HG03025 (cell line): ENCODE measurements around the gene CD81.

Experiments
- ATAC-seq: cut with Tn5 transposase; IDR thresholded peaks from one replicate; pipeline ENCODE4 v1.9.1; 2021; ENCODE audit warnings: mild to moderate bottlenecking, moderate library complexity; ENCODE audit not compliant: unreplicated experiment, low FRiP score

The CD81 gene

GRCh38 chr11:2432628-2433071 is 55.5 kb downstream of the CD81 start:
- no peak for ATAC-seq

GRCh38 chr11:2433106-2433925 is 56.2 kb downstream of the CD81 start:
- ATAC-seq, result no peak

DNA sequence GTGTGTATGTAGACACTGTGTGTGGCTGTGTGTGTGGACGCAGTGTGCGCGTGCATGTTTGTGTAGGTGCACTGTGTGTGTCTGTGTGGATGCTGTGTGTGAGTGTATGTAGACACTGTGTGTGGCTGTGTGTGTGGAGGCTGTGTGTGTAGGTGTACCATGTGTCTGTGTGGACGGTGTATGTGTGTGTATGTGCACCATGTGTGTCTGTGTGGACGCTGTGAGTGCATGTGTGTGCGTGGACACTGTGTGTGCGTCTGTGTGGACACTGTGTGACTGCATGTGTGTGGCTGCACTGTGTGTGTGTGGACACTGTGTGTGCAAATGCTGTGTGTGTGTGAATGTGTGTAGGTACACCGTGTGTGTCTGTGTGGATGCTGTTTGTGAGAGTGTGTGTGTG is 56.9 kb downstream of the CD81 start:
- ATAC-seq, result no peak

DNA sequence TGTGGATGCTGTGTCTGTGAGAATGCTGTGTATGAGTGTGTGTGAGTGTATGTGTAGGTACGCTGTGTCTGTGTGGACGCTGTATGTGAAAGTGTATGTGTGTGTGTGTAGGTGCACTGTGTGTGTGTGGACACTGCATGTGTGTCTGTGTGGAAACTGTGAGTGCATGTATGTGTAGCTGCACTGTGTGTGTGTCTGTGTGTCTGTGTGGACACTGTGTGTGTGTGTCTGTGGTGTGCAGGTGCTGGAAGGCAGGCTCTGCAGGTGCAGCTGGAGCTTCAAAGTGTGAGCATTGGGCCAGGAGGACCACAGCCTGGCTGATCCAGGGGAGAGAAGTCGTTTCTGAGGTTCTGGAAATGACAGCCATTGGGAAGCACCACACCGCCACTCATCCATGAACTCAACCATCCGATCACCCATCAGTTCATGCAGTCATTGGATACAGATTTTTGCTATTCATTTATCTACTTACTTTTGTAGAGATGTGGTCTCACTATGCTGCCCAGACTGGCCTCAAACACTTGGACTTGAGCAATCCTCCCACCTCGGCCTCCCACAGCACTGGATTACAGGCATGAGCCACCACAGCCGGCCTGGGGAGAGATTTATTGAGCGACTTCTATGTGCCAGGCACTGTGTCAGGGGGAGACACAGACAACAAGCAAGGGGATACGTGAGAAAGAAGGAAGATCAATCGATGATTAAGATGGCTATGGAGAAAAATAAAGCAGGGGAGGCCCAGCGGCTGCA is 57.6 kb downstream of the CD81 start:
- no peak for ATAC-seq

DNA sequence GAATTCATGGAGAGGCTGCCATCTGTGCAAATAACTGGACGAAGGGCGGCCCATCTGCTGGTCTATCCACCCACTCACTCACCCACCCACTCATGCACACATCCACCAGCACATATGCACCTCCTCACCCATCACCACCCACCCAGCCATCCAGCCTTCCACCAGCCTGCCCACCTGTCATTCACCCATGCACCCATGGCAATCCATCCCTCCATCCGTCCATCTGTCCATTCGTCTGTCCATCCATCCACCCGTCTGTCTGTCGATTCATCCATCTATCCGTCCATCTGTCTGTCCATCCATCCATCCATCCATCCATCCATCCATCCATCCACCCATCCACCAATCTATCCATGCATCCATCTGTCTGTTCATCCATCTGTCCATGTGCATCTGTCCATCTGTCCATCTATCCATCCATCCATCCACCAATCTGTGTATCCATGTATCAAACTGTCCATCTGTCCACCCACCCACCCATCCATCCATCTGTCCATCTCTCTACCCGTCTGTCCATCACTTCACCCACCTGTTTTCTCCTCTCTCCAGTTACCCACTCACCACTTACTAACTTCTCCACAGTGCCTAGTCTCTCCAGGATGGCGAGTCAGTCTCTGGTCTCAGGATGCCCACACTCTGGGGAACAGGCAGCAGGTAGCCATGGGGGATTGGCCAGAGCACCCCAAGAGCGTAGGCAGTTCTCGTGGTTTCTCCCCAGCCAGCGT is 58.3 kb downstream of the CD81 start:
- no peak for ATAC-seq

GRCh38 chr11:2436013-2436520 is 59.0 kb downstream of the CD81 start:
- no peak for ATAC-seq

- ATAC-seq, result no peak
Measured at GRCh38 chr11:2436521-2437031, 59.5 kb downstream of the CD81 start.

GRCh38 chr11:2437516-2437915 is 60.4 kb downstream of the CD81 start:
- ATAC-seq, result no peak

DNA sequence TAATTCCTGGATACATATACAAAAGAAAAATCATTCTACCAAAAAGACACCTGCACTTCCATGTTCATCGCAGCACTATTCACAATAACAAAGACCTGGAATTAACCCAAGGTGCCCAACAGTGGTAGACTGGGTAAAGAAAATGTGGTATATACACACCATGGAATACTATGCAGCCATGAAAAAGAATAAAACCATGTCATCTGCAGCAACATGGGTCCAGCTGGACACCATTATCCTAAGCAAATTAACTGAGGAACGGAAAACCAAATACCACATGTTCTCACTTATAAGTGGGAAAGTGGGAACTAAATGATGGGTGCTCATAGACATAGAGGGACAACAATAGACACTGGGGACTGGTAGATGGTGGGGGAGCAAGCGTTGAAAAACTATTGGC is 62.7 kb downstream of the CD81 start:
- no peak for ATAC-seq

GRCh38 chr11:2440646-2441045 is 63.5 kb downstream of the CD81 start:
- ATAC-seq, result no peak

GRCh38 chr11:2441171-2441570 is 64.1 kb downstream of the CD81 start:
- ATAC-seq, result no peak

- ATAC-seq, result no peak
Measured at GRCh38 chr11:2442589-2442988, 65.5 kb downstream of the CD81 start.

DNA sequence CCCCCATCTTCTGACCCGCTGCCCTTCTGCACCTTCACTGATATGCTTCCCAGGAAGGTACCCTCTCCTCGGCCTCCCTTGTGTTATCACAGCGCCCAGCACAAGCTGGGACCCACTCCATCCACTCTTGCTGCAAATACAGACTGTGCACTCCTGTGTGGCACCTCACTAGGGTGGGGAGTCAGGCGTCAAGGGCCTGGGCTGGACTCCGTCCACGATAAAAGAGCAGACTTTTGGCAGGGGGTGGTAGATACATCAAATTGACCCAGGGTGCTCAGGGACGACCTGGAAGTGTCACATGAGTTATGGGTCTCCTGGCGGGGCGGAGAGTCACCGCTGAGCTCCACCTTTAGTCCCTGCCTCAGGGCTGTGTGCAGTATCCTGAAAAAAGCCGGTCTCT is 66.3 kb downstream of the CD81 start:
- no peak for ATAC-seq

DNA sequence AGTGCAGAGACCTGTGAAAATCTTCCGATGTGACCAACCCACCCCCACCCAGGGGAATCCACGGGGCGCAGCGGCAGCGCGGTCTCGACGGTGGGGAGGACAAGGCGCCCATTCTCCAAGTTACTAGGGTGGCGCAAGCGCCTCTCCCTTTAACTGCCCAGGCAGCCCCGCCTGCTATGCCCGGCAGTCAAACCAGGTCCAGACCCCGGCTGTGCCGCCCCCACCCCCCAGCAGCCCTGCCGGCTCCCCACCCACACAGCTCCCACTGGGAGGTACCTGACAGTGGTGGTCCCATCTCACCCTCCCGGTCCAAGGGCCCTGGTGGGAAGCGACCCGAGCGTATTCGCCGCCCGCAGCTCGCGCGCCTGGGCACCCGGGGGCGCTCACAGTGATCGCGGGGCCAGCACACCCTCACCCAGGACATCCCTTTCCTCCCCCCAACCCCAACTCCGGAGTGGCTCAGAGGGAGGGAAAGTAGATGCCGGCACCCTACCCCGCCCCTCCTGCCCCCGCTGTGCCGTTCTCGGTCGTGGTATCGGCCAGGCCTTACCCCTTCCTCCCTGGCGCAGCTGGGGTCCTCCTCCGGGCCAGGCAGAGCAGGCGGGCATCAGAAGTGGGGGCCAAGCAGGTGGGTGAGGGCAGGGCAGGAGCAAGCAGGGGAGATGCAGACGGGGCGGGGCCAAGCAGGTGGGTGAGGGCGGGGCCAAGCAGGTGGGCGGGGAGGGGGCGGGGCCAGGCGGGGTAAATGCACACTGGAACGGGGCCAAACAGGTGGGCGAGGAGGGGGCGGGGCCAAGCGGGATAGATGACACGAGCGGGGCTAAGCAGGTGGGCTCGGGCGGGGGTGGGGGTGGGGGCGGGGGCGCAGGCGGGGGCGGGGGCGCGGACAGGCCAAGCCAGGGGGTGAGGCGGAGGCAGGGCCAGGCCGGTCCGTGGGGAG is 67.0 kb downstream of the CD81 start, which contains the start of gene TRPM5:
TRPM5 (minus strand) TSS at position 634 of the 940 bp plus-strand sequence. CDS start 21,478 bp downstream, outside the sequence.
- ATAC-seq, result no peak

DNA sequence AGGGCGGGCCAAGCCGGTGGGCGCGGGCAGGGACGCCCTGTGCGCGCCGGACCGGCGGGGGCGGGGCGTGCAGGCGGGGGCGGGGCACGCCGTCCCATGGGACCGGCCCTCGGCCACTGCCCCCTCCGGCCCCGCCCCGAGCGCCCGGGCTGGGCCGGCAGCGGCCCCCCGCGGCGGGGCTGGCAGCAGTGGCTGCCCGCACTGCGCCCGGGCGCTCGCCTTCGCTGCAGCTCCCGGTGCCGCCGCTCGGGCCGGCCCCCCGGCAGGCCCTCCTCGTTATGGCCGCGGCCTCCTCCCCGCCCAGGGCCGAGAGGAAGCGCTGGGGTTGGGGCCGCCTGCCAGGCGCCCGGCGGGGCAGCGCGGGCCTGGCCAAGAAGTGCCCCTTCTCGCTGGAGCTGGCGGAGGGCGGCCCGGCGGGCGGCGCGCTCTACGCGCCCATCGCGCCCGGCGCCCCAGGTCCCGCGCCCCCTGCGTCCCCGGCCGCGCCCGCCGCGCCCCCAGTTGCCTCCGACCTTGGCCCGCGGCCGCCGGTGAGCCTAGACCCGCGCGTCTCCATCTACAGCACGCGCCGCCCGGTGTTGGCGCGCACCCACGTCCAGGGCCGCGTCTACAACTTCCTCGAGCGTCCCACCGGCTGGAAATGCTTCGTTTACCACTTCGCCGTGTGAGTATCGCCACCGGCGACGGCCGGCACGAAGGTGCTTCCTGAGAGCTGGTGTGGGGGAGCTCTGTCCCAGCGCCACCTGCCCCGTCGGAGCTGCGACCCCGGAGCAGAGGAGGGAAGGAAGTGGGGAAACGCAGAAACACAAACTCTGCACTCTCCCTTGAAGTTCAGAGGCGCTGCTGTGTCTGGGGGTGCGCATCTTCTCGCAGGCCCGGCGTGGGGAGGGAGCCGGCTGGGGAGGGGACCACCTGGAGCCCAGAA is 68.0 kb downstream of the CD81 start, which contains the start of gene KCNQ1:
KCNQ1 (plus strand) TSS at position 188 of the 925 bp plus-strand sequence; CDS start at position 279, 91 bp downstream.
- no peak for ATAC-seq

GRCh38 chr11:2445746-2446551 is 68.8 kb downstream of the CD81 start:
- no peak for ATAC-seq

GRCh38 chr11:2446590-2447252 is 69.6 kb downstream of the CD81 start:
- no peak for ATAC-seq
